HS-5 (cell line): ENCODE data around the gene CTDP1.
"Not testable (repeated sequence)": the region's sequence is repeated elsewhere in the genome, so short reads cannot be mapped to it uniquely, and the experiment has no call there.

Experiments used
- DNase-seq: peaks from one replicate; pipeline ENCODE4 v3.0.0-alpha.2; 2012; ENCODE audit warnings: low read depth

Gene CTDP1

DNA sequence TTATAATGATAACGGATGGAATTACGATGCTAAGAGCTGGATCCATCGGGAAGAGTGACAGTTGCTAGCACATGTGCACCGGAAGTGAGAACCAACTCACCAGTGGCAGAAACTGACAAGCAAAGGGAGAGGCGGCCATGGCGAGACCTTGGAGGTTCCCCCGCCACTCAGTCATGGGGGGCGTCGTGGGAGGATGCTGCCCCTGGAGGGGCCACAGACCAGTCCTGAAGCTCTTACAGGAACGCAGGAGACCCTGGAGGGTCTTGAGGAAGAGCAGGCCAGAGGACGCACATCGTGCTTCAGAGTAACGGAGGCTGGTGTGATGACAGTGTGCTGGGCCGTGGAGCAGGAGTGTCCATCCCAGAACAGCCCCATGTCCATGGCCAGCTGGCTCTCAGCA, 65.0 kb downstream of the CTDP1 start:
- DNase-seq, result no peak

DNA sequence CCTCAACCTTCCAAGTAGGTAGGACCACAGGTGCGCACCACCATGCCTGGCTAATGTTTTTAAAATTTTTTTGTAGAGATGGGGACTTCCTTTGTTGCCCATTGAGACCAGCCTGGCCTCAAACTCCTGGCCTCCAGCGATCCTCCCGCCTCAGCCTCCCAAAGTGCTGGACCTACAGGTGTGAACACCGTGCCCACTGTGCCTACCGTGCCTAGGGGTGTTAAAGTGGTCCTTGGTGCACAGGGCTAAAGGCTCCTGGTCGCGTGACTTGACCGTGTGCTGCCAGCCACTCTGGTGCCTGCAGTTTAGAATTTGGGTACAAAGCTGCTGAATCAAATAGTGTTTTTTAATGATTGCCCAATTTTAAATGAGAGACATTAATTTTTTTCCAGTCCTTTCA, 67.1 kb downstream of the CTDP1 start:
- DNase-seq, result no peak

- no peak for DNase-seq
These were observed 67.7 kb downstream of the CTDP1 start for GRCh38 chr18:79747156-79747845.

DNA sequence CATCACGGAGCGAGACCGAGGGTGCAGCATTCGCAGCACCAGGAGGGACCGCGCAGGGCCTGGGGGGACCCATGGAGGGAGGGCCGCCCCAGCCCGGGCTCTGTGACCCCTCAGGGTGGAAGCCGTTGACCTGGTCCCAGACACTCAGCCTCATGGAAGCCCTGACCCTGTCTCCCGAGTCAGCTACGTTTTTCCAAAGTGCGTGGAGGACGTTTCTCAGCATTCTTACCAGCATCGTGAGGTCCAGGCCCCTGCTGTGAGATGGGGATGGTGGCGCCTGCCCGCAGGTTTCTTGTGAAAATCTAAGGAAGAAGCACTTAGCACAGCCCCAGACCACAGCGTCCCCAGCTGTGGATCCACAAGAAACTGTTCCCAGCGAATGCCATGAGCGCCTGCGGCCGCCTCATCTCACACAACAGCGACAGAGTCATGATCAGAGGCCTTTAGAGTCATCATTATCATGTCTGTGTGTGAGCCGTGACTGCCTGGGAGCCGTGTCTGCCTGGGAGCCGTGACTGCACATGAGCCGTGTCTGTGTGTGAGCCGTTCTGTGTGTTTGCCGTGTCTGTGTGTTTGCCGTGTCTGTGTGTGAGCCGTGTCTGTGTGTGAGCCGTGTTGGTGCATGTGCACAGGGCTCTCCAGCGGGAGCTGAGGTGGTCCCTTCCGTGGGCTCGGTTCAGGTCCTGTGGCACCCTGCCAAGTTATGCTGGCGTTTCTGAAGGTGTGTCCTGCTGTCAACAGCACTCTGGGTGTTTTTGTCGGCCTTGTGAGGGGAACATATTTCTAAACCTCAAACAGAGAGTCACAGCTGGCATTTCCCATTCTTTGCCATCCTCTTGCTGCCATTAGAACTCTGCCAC, 68.9 kb downstream of the CTDP1 start:
- no peak for DNase-seq

DNA sequence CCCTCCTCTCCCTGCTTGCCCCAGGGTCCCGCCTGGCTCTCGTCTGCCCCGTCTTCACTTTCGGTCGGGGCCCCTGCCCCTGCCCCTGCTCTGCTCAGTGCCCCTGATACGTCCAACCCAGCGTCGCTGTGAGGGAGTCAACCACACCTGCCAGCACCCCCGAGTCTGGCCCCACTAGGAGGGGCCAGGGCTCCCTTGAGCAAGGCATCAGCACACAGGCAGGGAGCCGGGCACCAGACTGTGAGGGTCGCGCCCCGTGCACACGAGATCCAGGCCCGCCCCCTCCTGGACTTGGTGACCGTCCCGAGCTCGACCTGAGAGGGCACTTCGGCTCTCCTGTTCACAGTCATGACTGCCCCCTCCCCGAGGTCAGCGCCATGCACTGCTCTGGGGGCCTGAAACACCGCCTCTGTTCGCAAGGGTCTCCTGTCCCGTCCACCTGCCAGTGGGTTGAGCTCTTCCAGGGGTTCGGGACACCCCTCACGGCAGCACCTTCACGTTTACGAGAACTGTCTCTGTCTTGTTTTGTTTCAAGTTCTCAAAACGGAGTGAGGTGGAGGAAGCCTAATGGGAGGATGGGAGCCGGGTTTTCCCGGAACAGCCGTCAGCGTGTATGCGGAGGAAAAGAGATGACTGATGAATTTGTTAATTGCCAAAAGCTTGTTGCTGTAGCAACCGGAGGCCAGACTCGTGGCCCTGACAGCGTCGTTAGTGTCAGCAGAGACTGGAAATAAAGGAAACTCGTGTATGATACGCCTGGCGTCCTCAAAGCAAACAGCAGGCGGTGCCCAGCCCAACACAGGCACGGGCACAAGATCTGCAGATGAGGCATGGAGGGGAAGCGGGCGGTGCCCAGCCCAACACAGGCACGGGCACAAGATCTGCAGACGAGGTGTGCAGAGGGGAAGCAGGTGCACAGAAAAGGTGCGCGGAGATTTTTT, 69.9 kb downstream of the CTDP1 start:
- no peak for DNase-seq

GRCh38 chr18:79750980-79751571, 71.5 kb downstream of the CTDP1 start:
- no peak for DNase-seq

DNA sequence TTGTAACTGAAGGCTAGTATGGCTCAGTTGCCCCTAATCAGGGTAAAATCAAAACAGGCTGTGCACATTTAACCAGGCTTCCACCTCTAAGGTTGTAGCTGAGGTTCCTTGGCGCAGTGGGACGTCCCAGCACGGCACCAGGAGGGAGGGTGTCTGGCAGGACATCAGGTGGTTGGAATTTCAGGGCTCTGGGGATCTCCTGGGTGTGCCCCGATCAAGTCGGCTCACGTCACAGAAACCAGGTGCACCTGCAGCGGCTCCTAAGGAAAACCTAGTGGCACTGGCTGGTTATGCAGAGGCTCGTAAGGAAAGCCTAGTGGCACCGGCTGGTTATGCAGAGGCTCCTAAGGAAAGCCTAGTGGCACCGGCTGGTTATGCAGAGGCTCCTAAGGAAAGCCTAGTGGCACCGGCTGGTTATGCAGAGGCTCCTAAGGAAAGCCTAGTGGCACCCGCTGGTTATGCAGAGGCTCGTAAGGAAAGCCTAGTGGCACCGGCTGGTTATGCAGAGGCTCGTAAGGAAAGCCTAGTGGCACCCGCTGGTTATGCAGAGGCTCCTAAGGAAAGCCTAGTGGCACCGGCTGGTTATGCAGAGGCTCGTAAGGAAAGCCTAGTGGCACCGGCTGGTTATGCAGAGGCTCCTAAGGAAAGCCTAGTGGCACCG, 72.4 kb downstream of the CTDP1 start:
- DNase-seq, result not testable (repeated sequence)

- not testable (repeated sequence) for DNase-seq
These were observed 73.3 kb downstream of the CTDP1 start for GRCh38 chr18:79752946-79753345.

DNA sequence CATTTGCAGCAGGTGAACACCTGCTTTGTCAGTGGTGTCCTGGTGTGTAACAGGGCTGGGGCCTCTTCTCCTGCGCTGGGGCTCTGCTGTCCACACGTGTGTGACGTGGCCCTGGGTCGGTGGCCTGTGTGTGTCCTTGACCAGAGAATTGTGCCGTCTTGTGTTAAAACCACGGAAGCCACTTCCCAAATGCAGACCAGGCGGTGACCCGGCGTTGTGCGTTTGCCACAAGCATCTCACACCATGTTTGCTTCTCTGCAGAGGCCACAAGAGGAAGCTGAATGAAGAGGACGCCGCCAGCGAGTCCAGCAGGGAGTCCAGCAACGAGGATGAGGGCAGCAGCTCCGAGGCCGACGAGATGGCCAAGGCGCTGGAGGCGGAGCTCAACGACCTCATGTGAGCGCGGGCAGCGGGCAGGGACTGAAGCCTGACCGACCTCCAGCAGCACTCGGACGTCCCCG, 73.8 kb downstream of the CTDP1 start:
- no peak for DNase-seq

GRCh38 chr18:79754022-79754761, 74.6 kb downstream of the CTDP1 start:
- DNase-seq, result no peak

DNA sequence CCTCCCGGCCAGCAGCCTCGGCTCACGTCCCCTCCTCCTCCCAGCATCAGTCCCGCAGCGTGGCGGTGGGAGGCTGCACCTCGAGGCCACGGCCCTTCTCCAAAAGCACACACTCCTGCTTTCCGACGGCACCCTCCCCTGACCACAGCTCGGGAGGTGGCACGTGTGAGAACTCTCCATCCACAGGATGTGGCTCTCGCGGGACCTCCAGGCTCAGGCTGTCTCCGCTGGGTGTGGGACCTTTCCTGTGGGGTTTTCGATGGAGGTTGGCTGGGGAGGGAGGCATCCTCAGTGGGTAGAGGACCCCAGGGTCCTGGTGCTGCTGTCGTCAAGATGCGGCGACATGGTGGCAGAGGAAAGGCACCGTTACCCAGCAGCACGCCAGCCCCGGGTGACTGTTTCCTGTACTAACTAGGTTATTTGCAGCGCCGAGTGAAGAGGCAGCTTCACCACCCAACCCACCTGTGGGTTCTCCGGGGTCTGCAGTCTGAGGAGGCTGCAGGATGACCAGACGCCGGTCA, 75.3 kb downstream of the CTDP1 start:
- no peak for DNase-seq

DNA sequence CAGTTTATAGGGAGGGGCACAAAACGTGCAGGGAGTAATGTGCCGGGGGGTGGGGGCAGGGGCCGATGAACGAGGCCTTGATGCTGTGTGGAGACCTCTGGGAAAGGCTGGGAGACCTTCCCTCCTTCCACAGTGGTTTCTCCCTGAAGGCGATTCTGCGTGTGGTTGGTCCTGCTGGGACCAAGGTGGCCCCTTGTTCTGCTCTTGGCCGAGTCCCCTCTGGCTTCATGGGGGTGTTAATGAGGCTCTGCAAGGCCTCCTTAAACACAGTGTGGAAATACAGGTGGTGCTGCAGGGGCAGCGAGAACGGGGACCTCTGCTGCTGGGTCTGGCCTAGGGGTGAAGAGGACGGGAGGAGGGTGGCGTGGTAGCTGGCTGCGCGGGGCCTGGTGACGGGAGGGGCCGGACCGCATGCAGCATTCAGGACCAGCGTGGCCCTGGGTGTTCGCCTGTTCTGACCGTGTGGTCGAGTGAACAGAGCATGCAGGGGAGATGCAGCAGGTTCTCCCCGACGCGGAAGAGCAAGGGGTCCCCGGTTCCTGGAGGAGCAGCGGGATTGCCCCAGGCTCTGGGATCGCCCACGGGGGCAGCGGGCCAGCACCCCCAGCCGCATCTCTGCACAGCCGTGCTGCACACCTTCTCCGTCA, 76.0 kb downstream of the CTDP1 start:
- no peak for DNase-seq

GRCh38 chr18:79756143-79756500, 76.5 kb downstream of the CTDP1 start:
- no peak for DNase-seq

- no peak for DNase-seq
These were observed 77.2 kb downstream of the CTDP1 start for GRCh38 chr18:79756826-79757225.

GRCh38 chr18:79760348-79760747, 80.7 kb downstream of the CTDP1 start:
- no peak for DNase-seq

DNA sequence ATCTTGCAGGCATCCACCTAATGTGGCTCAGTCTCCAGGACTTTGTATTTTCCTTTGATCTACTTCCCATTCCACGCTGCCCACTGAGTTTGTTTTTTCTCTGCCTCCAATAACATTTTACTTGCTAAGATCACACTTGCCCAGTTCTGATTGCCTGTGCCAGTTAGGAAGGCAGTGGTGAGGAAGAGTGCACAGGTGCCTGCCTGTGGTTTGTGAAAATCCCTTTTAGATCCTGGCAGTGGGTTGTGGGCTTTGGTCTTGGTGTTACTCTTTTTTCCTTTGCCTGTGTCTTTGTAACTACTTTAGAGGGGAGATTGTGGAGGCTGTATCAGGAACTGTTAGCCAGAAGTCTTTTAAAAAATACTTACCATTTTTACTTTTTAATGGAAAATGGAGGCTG, 81.3 kb downstream of the CTDP1 start:
- no peak for DNase-seq

DNA sequence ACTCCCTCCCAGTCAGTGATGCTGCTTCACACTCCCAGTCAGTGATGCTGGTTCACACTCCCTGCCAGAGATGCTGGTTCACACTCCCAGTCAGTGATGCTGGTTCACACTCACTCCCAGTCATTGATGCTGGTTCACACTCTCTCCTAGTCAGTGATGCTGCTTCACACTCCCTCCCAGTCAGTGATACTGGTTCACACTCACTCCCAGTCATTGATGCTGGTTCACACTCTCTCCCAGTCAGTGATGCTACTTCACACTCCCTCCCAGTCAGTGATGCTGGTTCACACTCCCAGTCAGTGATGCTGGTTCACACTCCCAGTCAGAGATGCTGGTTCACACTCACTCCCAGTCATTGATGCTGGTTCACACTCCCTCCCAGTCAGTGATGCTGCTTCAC, 83.8 kb downstream of the CTDP1 start:
- no peak for DNase-seq

GRCh38 chr18:79764131-79764530, 84.5 kb downstream of the CTDP1 start:
- no peak for DNase-seq

GRCh38 chr18:79765491-79766245, 86.1 kb downstream of the CTDP1 start:
- no peak for DNase-seq
